Cardiac muscle cell (in vitro differentiated cells and primary cell): ENCODE measurements around the gene RIPOR2. TPM values are rescaled to one million over a fixed set of nuclear protein-coding genes. Genes with fewer than 3 reads are reported as not detected.

Source experiments
- DNase-seq, 2 donors: peaks; one replicate each; pipeline versions ENCODE4 v3.0.0 to v3.0.0-alpha.2; 2010 to 2017; ENCODE audit warnings: low read depth in 1 of 2, low spot score in 1 of 2
- H3K27ac ChIP-seq: fragments of 200-600 bp; sonication (generic); 2 replicates; pipeline ENCODE4 v1.5.1; 2016
- H3K27me3 ChIP-seq: fragments of 200-600 bp; sonication (generic); 2 replicates; pipeline ENCODE4 v1.6.0; 2016; ENCODE audit warnings: control low read depth
- H3K36me3 ChIP-seq: fragments of 200-600 bp; sonication (generic); 2 replicates; pipeline ENCODE4 v1.5.1; 2016; ENCODE audit warnings: control low read depth
- H3K4me1 ChIP-seq: fragments of 200-600 bp; sonication (generic); 2 replicates; pipeline ENCODE4 v1.8.1; 2017; ENCODE audit warnings: low read depth, mild to moderate bottlenecking, mixed run types
- H3K4me3 ChIP-seq: fragments of 200-600 bp; sonication (generic); 2 replicates; pipeline ENCODE4 v1.5.1; 2016; ENCODE audit warnings: mild to moderate bottlenecking
- H3K9me3 ChIP-seq: fragments of 200-600 bp; sonication (generic); 2 replicates; pipeline ENCODE4 v1.5.1; 2017; ENCODE audit warnings: low read depth, mild to moderate bottlenecking, control low read depth
- CTCF ChIP-seq: IDR thresholded peaks from 2 replicates; pipeline ENCODE4 v1.5.1; 2012; ENCODE audit warnings: low read depth, mild to moderate bottlenecking, low read length
- polyA plus RNA-seq: library from polyadenylated mRNA; unstranded; fragments of >200 nt; fragmentation: Nextera tagmentation; extraction: Ambion mirVana; gene quantifications from 2 replicates; pipeline ENCODE4 v1.2.1, GENCODE V29; 2016
- total RNA-seq: library from RNA; depleted of rRNA; stranded (reverse); fragments of >200 nt; gene quantifications from 2 replicates; pipeline ENCODE4 v1.2.3, GENCODE V29; 2016

The RIPOR2 gene
- total and polyA plus RNA-seq, 2 experiments from 2014 or later, result 2.2 to 6.9 TPM

GRCh38 chr6:24856246-24856599, 79.5 kb downstream of the RIPOR2 start:
- H3K4me3 ChIP-seq, result no peak overlapping the region
- TF ChIP-seq CTCF, result no peak
- no peaks in the 10 kb centered on the region for H3K36me3 ChIP-seq
- H3K9me3 ChIP-seq, result no peaks in the 10 kb centered on the region
- peaks cover 22% of the 10 kb centered on the region for H3K4me1 ChIP-seq
- no peak for DNase-seq
- no peaks in the 10 kb centered on the region for H3K27me3 ChIP-seq
- no peak overlapping the region for H3K27ac ChIP-seq

- no peak overlapping the region for H3K4me3 ChIP-seq
- H3K27ac ChIP-seq, result no peak overlapping the region
- DNase-seq, result peak; percentile 80 to 87
- peaks cover 22% of the 10 kb centered on the region for H3K4me1 ChIP-seq
- no peaks in the 10 kb centered on the region for H3K9me3 ChIP-seq
- no peaks in the 10 kb centered on the region for H3K36me3 ChIP-seq
- peak; percentile 86 for TF ChIP-seq CTCF
- no peaks in the 10 kb centered on the region for H3K27me3 ChIP-seq
These were observed 80.1 kb downstream of the RIPOR2 start for GRCh38 chr6:24855395-24856245.

GRCh38 chr6:24854077-24854666, 81.6 kb downstream of the RIPOR2 start:
- no peaks in the 10 kb centered on the region for H3K36me3 ChIP-seq
- DNase-seq, result no peak
- H3K27me3 ChIP-seq, result no peaks in the 10 kb centered on the region
- H3K9me3 ChIP-seq, result no peaks in the 10 kb centered on the region
- peaks cover 14% of the 10 kb centered on the region for H3K4me1 ChIP-seq
- TF ChIP-seq CTCF, result no peak
- no peak overlapping the region for H3K4me3 ChIP-seq
- no peak overlapping the region for H3K27ac ChIP-seq

- Histone ChIP-seq H3K4me1 (peaks cover 8% of the 10 kb centered on the region), H3K4me3 (no peak overlapping the region), H3K27ac (no peak overlapping the region), H3K9me3 (no peaks in the 10 kb centered on the region), H3K36me3 (no peaks in the 10 kb centered on the region), H3K27me3 (no peaks in the 10 kb centered on the region)
- DNase-seq, result no peak
- no peak for TF ChIP-seq CTCF
These were observed 84.7 kb downstream of the RIPOR2 start for GRCh38 chr6:24851086-24851485.

- no peak for DNase-seq
- Histone ChIP-seq H3K4me3 (no peak overlapping the region), H3K4me1 (no peaks in the 10 kb centered on the region), H3K27ac (no peak overlapping the region), H3K9me3 (no peaks in the 10 kb centered on the region), H3K36me3 (no peaks in the 10 kb centered on the region), H3K27me3 (no peaks in the 10 kb centered on the region)
- no peak for TF ChIP-seq CTCF
These were observed 86.0 kb downstream of the RIPOR2 start for GRCh38 chr6:24849713-24850112.
